GM12873 (cell line): Measurements from ENCODE around the gene SHANK1.

Experiments
- TF ChIP-seq, protein P1 (sequence below): IDR thresholded peaks from 2 replicates; pipeline ENCODE4 v1.5.1; 2012; ENCODE audit warnings: low read depth, mild to moderate bottlenecking, moderate library complexity, low read length, control low read depth; ENCODE audit not compliant: insufficient read depth; ENCODE audit errors: missing control alignments

Gene SHANK1

DNA sequence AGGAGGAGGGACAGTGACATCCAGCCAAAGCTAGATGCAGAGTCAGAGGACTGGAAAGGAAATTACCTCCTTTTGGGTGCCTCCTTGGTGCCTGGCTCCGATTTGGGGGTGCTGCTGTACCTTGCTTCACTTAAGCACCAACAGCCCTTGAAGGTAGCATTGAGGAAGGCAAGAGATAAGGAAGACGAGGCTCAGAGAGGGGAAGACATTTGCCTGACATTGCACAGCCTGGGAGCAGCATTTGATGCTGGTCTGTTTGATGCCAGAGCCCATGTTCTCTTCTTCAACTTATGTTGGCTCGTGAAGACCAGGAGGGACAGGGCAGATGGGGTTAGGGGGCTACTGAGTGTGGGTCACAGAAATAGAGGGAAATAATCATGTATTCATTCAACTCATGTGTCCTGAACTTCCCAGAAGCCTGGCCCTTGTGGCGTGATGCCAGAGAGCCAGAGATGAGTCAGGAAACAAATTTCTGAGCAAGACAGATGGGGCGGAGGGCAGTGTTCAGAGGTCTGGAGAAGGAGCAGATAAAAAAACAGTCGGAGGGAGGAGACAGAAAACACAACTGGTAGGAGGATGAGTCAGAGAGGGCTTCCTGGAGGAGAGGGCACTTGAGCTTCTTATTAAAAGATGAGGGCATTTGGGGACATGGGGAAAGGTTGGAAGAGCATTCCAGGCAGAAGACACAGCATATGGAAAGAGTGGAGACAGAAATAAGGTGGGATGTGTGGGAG lies 73.4 kb downstream of the SHANK1 start:
- TF ChIP-seq, protein P1, sequence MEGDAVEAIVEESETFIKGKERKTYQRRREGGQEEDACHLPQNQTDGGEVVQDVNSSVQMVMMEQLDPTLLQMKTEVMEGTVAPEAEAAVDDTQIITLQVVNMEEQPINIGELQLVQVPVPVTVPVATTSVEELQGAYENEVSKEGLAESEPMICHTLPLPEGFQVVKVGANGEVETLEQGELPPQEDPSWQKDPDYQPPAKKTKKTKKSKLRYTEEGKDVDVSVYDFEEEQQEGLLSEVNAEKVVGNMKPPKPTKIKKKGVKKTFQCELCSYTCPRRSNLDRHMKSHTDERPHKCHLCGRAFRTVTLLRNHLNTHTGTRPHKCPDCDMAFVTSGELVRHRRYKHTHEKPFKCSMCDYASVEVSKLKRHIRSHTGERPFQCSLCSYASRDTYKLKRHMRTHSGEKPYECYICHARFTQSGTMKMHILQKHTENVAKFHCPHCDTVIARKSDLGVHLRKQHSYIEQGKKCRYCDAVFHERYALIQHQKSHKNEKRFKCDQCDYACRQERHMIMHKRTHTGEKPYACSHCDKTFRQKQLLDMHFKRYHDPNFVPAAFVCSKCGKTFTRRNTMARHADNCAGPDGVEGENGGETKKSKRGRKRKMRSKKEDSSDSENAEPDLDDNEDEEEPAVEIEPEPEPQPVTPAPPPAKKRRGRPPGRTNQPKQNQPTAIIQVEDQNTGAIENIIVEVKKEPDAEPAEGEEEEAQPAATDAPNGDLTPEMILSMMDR = no peak

DNA sequence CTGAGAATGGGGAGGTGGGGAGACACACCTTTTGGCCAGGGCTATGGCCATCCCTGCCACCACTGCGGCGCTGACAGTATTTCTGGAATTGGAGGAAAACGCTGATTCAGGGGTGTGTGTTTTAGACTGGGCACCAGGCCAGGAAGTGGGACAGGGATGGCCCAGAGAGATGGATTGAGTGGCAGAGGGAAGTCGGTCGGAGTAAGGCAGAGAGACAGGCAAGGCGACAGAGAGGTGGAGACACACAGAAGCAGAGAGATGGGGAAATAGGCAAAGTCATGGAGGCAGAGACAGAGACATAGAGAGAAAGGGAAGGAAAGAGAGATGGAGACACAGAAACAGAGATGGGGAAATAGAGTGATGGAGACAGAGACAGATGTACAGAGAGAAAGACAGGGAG lies 74.5 kb downstream of the SHANK1 start:
- TF ChIP-seq, protein P1 = no peak

DNA sequence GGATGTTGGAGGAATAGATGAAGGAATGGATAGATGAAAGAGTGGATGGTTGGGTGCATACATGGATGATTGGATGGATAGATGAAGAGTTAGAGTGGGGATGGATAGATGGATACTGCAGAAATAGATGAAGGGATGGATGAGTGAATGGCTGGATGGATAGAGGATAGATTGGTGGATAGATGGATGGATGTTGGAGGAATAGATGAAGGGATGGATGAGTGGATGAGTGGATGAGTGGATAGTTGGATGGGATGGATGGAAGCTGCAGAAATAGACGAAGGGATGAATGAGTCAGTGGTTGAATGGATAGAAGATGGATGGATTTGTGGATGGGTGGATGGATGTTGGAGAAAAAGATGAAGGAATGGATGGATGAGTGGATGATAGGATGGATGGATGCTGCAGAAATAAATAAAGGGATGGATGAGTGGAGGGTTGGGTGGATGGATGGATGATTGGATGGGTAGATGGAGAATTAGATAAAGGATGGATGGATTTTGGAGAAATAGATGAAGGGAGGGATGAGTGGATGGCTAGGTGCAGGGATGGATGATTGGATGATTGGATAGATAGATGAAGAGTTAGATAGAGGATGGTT lies 75.2 kb downstream of the SHANK1 start:
- TF ChIP-seq, protein P1 = no peak

DNA sequence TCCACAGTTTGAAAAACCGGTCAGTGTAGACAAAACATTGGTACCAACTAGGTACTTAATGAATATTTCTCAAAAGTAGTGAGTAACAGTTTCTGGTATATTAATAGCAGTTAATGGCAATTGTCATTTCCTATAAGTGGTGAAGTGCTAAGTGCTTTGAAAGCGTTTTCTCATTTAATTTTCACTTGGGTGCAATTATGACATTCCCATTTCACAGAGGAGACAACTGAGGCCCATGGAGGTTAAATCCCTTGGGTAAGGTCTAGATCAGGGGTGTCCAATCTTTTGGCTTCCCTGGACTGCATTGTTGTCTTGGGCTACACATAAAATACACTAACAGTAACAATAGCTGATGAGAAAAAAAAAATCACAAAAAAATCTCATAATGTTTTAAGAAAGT lies 79.2 kb downstream of the SHANK1 start:
- TF ChIP-seq, protein P1 = no peak

DNA sequence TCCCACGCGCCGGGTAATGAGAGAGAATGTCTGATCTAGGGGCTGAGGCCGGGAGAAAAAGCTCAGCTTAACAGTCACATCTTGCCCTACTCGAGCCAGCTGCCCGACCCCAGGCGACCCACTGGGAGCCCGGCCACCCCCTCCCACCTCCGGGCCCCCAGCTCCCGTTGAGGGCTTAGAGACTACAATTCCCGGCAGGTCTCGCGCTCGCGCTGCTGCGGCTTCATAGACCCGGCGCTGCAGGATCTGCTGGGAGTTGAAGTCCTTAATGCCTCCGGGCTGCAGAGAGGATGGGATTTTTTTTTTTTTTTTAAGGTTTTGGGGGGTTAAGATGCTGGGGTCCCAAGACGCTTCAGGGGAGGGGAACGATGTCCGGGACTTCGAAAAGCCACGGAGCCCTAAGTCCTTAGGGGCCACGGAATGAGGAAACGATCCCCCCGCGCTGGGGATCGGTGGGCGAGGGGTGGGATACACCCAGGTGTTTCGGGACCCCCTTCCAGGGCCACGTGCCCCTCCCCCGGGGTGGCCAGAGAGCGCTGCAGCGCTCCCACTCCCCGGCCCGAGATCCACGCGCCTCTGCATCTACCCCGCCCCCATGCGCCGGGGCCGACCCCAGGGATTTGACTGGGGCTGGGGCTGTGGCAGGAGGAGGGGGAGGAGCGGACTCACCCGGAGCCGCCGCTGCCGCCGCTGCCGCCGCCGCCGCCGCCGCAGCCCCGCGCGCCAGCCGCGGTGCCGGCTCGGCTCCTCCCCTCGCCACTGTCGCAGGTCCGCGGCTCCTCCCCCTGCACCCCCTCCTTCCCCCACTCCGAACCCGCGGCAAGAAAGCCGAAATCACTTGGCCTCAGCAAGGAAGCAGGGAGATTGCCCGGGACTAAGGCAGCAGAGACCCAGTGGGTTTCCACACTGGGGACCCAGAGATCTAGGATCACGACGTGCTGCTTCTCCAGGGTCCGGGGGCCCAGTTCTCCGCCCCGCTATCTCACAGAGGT lies 80.2 kb downstream of the SHANK1 start, which contains the start of gene SYT3:
Gene SYT3, minus strand, starts transcription at position 761 of the 992 bp plus-strand sequence. CDS start 2,470 bp downstream, outside the sequence.
- TF ChIP-seq, protein P1 = no peak

DNA sequence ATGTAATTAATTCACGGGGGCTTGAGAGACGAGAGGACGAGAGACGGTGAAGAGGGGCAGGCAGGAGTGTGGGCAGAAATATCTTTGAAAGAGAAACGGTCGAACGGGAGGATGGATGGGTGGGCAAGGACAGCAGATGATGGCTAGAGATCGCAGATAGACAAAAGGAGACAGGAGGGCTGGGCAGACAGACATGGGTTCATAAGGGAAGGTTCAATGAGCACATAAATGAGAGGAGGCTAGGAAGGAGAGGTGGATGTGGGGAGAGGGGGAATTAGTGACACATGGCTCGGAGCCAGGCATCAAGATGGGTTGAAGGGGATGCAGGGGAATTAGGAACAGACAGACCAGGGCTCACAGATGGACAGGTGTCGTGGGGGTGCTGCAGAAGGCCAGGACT lies 81.0 kb downstream of the SHANK1 start:
- TF ChIP-seq, protein P1 = no peak
